Measurements from ENCODE around the gene CZIB.
"Not testable (repeated sequence)": the region's sequence is repeated elsewhere in the genome, so short reads cannot be mapped to it uniquely, and the experiment has no call there.

Gene CZIB

DNA sequence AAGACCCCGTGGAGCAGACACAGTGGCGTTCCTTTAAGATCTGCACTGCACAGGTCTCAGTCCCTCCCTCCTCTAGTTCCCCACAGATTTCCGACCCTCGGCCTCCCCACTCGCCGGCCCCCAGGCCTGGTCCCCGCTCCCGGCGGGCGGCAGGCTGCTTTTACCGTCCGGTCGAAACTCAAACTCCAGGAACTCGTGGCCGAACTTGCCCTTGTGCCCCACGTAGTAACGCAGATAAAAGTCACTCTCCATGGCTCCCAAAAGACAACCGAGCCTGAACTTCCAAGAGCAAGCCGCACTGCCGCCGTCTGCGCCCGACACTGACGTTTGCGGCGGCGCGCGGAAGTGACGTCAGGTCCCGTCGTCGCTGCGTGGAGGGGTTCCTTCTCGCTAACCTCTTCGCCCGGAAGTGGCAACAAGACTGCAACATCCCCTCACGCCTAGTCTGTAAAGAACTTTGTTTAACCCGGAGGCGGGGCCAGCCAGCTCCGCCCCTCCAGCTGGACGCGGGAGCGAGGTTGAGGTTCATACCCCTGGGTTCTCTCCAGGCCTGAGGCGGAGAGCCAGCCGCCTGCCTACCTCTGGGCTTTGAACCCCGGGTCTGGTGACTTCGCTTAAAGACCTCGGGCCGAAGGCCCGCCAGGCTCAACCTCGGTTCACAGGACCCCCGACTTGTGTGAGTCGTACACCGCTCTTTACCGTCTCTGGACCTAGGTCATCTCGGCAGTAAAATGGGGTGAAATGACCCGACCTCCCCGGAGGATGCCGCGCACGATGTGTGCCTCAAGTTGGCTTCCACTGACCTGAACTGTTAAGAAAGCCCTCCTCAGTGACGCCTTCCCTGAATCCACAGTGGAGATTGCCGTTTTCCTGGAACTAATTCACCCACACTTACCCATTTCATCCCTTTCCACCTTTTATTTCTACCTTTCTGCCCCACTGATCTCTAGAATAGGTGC lies 18.0 kb upstream of the CZIB start, which contains the start of gene MAGOH:
MAGOH (minus strand) TSS at position 322 of the 959 bp plus-strand sequence; CDS start at position 252, 70 bp downstream.
- DNase-seq (ENCODE audit: low spot score) = peak; percentile 94

DNA sequence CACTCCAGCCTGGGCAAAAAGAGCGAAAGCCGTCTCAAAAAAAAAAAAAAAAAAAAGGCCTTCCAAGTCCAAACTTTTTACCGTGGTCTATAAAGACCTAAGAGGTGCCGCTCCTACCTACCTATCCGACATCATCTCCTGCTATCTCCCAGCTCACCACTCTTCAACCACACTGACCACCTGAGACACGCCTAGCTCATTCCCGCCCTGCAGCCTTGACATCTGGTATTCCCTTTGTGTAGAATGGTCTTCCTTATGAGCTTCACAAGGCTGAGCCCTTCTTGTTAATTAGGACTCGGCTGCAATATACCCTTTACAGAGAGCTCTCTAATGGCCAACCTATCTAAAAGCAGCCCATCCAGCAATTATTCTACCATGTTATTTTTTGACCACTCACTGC lies 17.2 kb upstream of the CZIB start:
- DNase-seq (ENCODE audit: low spot score) = no peak

DNA sequence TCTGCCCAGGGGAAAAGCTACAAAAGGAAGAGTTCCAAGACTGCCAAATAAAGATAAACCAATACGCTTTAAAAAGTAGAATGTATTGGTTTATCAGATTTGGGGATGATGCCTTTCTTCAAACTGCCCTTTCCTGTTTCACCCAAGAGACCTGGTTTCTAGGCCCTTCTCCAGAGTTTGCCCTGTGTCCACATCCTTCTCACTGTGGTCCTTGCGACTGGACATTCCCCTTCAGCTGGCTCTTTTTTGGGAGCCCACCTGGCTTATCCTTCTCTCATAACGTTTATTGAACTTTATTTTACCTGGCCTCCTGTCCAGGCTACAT lies 490 bp upstream of the CZIB start:
- DNase-seq (ENCODE audit: low spot score) = no peak

DNA sequence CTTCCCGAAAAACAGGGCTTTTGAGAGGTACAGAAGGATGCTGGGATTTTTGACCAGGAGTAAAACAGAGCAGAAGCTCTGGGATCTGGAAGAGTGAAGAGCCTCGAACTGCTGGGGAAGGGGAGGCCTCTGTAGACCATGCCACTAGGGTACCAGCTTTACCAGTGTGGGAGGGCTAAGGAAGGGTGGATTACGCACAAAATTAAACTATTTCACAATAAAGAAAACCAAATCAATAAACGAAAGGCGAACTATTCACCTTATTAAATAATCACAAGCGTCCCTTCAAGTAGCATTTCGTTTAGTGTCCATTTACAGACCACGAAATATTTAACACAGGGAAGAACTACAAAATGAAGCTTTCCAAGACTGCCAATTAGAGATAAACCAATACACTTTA lies 723 bp downstream of the CZIB start:
- DNase-seq (ENCODE audit: low spot score) = no peak

DNA sequence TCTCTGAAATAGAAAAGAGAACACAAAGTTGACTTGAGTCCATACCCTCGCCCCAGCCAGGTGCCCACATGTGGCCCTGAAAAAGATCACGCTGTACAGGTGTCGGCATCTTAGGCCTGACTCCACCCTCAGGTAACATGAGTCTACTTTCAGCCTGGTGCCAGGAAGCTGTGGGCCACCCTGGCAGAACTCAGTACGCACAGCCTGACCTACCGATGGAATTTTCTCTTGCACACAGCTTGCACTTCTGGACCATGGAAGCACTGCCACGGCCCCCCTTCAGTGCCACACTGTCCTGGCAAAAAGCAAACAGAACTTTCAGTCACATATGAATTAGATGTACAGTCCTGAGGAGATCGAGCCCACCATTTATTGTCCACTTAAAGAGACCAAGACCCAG lies 2.2 kb downstream of the CZIB start:
- no peak for DNase-seq (ENCODE audit: low spot score)

DNA sequence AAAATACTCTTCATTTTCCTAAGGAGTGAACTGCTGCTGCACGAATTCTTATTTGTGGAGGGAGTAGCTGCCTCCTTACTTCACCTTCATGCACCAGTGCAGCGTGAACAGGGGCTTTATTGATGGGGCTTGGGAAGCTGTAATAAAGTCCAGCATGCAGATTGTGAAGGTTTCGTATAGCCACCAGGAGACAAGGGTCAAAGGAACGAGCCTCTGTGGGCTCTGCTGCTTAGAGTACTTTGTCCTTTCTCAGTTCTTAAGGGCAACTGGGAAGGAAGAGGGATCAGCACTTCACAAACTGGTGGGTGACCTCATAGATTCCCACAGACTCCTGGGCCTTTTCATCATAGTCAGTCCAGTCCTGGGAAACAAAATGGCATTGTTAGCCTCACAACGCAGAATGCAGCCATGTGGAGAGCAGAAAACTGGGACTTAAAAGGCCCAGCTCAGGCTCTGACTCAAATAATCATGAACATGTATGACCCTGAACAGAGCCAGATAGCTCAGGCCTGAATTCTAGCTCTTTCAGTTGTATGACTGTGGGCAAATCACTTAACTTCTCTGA lies 6.0 kb downstream of the CZIB start:
- DNase-seq (ENCODE audit: low spot score) = no peak

DNA sequence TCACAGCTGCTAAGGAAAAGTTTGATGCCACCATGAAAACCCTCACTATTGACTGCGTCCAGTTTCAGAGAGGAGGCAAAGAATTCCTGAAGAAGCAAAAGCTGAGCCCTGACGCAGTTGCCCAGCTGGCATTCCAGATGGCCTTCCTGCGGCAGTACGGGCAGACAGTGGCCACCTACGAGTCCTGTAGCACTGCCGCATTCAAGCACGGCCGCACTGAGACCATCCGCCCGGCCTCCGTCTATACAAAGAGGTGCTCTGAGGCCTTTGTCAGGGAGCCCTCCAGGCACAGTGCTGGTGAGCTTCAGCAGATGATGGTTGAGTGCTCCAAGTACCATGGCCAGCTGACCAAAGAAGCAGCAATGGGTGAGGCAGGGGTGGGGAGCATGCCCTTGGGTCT lies 9.5 kb downstream of the CZIB start:
- DNase-seq (ENCODE audit: low spot score) = no peak

DNA sequence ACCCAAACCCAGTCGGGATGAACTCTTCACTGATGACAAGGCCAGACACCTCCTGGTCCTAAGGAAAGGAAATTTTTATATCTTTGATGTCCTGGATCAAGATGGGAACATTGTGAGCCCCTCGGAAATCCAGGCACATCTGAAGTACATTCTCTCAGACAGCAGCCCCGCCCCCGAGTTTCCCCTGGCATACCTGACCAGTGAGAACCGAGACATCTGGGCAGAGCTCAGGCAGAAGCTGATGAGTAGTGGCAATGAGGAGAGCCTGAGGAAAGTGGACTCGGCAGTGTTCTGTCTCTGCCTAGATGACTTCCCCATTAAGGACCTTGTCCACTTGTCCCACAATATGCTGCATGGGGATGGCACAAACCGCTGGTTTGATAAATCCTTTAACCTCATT lies 10.1 kb downstream of the CZIB start:
- no peak for DNase-seq (ENCODE audit: low spot score)

DNA sequence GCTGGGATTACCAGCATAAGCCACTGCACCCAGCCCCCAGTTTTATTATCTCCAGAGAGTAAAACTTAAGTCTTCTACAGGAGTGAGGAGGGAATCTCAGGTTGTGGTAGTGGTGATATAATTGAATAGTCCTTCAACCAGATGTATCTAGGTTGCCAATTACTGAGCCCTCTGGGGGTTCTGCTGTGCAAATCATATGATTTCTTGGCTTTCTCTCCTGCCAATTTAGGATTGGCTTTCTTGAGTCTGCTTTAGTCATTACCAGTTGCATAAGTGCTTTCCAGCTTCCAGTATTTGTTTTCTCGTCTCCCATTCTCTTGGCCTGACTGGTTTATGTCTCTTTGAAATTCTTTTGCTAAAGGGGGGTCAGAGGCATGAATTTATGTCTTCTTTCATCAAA lies 12.7 kb downstream of the CZIB start:
- DNase-seq (ENCODE audit: low spot score) = no peak

DNA sequence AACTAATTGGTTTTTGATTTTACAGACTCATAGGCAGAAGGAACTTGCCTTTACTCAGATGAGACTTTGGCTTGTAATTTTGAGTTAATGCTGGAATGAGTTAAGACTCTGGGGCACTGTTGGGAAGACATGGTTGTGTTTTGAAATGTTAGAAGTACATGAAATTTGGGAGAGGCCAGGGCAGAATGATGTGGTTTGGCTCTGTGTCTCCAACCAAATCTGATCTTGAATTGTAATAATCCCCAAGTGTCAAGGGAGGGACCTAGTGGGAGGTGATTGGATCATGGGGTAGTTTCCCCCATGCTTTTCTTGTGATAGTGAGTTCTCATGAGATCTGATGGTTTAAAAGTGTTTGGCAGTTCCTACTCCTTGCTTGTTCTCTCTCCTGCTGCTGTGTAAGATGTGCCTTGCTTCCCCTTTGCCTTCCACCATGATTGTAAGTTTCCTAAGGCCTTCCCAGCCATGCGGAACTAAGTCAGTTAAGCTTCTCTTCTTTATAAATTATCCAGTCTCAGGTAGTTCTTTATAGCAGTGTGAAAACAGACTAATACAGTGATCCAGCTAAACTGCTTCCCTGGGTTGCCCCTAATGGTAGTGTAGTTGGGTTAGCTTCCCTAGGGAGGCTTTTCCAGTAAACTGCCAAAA lies 13.6 kb downstream of the CZIB start:
- DNase-seq (ENCODE audit: low spot score) = no peak

DNA sequence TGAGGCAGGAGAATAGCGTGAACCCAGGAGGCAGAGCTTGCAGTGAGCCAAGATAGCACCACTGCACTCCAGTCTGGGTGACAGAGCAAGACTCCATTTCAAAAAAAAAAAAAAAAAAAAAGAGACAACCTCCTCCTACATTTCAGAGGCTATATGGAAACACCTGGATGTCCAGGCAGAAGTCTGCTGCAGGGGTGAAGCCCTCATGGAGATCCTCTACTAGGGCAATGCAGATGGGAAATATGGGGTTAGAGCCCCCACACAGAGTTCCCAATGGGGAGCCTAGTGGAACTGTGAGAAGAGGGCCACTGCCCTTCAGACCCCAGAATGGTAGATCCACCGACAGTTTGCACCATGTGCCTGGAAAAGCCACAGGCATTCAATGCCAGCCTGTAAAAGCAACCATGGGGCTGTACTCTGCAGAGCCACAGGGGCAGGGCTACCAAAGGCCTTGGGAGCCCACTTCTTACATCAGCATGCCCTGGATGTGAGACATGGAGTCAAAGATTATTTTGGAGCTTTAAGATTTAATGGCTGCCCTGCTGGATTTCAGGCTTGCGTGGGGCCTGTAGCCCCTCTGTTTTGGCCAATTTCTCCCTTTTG lies 14.2 kb downstream of the CZIB start:
- not testable (repeated sequence) for DNase-seq (ENCODE audit: low spot score)

DNA sequence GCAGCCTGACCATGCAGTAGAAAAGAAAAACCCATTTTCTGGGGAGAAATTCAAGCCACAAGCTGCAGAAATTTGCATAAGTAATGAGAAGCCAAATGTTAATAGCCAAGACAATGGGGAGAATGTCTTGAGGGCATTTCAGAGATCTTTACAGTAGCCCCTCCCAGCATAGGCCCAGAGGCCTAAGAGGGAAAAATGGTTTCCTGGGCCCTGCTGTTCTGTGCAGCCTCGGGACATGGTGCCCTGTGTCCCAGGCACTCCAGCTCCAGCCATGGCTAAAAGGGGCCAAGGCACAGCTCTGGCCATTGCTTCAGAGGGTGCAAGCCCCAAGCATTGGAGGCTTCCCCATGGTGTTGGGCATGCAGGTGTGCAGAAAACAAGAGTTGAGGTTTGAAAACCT lies 14.9 kb downstream of the CZIB start:
- DNase-seq (ENCODE audit: low spot score) = not testable (repeated sequence)

DNA sequence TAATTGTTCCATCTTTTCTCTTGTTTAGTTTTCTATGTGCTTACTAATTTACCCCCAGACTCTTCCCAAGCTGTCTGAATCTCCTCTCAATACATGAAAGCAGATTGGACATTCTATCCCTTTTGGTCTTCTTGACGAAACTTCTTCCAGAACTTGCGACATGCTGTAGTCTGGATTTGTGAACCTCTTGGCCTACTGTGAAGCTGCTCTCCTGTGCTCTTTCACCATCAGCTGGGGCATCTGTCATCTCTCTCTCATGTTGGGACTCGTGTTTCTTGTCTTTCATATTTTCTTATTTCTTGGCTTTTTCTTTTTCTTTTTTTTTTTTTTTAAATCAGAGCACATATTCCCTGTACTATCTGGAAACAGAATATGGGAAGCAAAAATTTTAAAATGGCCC lies 17.0 kb downstream of the CZIB start:
- DNase-seq (ENCODE audit: low spot score) = no peak

DNA sequence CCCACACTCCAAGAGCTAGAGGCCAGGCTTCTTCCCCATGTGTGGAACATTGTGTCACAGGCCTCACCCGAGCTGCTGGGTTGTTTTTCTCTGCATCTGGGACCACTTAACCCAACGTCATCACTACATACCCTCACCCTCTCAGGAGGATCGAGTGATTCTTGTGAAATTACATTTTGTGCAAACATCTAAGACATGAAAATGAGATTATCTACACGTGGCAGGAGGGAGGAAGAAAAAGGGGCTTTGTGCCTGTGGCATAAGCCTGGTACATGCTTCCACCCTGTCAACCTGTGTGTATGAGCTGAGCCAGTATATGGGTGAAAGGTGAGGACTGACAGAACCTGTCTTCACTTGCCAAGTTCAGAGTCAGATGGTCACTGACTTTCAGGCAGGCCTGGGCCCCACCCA lies 22.2 kb downstream of the CZIB start:
- no peak for DNase-seq (ENCODE audit: low spot score)

DNA sequence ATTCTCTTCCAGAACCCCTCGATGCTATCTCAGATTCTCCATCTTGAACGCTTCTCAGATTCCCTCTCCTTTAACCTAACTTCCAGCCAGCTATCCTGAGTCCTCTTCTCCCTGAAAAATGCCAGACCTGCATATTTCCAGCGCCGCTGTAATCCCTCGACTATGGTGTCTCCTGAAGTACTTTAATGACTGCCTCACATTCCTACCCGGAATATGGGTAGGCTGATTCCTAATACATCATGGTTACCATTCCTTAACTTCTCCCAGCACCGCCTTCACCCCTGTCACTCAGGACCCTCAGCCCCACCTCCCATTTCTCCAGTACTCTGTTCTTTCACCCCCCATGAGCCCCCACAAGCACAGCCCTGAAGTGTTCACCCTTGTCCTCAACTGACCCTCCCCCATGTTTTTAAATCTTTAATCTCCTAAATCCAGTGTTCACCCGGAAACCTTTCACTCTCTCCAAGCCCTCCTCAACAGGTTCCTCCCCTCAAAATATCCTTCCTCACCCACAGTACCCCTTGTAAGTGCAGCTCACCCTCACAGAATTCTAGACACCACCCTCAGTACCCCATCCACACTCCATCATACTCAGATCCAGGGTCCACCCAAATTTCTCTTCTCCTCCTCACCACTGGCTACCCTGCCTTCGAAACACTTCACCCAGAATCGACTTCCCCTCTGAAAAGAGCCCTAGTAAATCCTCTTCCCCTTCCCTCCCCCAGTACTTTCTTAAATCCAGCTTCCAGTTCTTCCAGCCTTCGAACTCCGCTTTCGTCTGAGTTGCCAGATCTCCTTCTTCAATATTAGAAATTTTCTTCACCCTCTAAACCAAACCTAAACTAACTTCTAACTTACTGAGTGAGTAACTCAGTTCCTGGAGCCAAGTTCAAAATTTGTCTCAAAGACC lies 22.9 kb downstream of the CZIB start:
- no peak for DNase-seq (ENCODE audit: low spot score)

DNA sequence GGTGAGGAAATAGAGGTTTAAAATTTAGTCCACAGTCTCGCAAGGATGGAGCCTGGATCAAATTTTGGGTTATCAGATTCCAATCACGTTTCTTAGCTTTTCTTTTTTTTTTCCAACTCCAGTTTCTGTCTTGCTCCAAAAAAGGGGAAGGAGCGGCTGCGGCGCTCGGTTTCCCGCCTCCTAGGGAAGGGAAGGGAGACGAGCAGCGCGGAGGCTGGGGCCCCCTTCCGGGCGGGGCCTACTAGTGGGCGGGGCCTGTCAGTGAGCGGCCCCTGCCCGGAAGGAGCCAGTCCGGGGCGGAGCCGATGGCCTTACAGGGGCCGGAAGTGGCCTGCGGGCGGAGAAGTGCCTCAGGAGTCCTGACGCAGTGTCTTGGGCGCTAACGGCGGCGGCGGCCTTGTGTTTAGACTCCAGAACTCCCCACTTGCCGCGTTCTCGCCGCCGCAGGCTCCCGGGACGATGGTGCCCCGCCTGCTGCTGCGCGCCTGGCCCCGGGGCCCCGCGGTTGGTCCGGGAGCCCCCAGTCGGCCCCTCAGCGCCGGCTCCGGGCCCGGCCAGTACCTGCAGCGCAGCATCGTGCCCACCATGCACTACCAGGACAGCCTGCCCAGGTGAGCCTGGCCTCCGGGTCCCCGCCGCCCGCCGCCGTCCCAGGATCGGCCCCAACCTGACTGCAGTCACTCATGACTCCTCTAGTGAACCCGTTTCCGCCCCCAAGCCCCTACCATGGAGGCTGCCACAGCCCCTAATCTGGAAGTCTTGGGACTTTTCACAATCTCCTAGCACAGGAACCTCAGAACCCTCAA lies 23.7 kb downstream of the CZIB start, which contains the start of gene CPT2:
CPT2 (plus strand) TSS at position 340 of the 806 bp plus-strand sequence; CDS start at position 460, 120 bp downstream.
- peak; percentile 91 for DNase-seq (ENCODE audit: low spot score)

DNA sequence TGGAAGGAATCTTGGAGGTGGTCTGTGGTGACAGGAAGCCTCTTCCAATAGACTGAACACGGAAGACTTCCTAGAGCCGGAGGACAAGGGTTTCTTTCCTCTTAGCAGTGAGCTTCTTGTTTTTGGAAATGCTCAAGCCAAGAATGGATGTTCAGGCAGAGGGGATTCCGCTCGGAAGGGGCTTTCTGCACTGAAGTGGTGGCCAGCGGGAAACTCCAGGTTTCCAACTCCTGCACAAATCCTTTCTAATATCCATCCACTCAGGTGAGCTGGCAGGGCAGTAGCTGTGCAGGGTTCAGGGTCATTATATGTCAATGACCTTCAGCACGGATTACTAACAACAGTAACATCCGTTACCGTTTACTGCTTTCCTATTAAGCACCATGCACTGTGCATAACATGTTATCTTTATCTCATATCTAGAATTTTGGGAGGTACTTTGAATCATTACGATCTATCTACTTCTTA lies 24.4 kb downstream of the CZIB start:
- no peak for DNase-seq (ENCODE audit: low spot score)

DNA sequence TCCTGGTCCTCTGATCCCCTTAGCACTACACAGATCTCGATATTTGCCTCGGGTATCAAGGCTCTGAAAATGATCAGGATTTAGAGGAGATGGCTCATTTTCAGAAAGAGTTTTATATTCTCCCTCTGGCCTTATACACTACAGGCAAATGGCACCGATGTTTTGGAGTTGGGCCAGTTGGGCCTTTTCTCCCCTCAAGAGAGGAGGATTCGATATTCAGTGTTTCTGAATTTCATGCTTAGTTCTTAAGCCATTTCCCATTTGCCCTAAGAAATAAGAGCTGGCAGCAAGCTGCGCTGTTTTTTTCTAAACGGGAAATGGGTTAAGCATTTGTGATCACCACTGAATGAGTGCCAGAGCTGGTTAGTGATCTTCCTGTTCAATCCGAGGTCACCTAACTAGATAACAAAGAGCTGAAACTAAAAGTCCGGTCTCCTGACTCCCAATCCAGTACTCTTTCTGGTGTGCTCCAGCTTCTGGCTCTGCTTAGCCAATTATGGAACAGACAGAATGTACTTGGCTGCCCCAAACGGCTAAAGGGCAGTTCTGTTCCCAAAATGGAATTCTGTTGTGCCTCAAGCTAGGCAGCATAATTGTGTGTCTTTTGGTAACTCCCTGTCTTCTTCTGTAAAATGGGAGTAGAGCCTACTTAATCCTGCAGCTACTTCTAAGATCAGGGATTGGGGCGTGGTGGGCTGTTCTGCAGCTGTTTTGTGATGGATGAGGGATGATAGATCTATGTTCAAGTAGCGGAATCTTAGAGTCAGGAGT lies 25.0 kb downstream of the CZIB start:
- DNase-seq (ENCODE audit: low spot score) = no peak

DNA sequence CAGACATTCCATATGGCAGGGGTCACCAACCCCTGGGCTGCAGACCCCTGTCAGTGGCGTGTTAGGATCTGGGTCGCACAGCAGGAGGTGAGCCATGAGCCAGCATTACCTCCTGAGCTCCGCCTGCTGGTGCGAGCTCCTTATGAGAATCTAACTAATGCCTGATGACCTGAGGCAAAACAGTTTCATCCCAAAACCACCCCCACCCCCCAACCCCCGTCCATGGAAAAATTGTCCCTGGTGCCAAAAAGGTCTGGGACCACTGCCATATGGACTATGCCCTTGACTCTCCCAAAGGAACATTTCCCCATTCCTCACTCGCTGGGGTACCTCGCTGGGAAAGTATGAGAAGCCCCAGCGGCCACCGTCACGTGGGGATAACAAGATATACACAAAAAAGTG lies 30.2 kb downstream of the CZIB start:
- no peak for DNase-seq (ENCODE audit: low spot score)

DNA sequence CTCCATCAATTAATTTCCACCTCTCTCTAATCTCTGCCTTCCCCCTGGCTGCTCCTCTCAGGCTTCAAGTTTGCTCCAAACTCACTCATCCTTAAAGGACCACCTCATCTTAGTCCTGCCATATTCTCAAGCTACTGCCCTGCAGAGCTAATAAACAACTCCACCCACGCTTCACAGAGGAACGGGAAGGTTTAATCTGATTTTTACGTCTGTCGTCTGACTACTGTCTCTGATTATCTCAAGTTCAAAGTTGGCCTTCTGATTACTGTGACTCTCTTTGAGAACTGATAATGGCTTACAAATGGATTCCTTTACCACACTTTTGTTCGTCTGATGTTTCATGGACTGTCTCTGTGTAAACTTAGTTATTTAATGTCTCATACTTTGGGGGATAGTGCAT lies 31.4 kb downstream of the CZIB start:
- no peak for DNase-seq (ENCODE audit: low spot score)
